OCI-M1 (cell line): ENCODE results near the gene KLHL28.

Experiments used
- DNase-seq: peaks from one replicate; lab custom pipeline; 2025; lab: John Stamatoyannopoulos, UW

Gene KLHL28

DNA sequence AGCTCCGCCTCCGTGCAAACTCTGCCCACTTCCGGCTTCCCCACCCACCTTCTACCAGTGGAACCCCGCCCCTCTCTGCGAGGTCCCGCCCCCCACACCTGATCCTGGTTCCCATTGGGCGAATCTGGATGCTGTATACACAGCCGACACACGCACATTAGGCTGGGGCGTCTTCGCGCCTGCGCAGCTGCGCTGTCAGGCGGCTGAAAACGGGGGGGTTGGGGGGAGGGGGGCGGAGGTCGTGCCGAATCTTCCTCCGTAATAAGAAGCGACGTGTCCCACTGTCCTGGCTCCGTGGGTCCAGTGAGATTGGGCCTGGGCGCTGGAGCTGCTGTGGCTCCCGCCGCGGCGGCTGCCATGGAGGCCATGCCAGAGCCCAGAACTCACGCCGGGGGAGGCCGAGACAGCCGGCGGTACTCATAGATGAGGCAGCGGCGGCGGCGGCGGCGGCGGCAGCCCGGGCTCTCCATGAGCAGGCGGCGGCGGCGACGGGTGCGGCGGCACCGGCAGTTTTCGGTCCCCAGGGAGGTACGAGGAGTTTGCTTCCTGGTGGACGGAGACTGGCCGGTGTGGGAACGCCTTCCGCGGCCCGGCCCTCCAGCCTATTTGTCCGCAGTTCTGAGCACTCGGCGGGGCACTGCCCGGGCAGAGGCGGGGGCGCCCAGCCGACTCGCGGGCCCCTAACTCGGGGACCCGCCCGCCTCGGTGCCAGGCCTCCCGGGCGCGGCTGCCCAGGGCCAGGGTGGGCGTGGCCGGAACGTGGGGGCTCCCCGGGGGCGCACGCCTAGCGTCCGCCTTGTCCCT lies 64.5 kb downstream of the KLHL28 start:
- DNase-seq, result peak; percentile 94

DNA sequence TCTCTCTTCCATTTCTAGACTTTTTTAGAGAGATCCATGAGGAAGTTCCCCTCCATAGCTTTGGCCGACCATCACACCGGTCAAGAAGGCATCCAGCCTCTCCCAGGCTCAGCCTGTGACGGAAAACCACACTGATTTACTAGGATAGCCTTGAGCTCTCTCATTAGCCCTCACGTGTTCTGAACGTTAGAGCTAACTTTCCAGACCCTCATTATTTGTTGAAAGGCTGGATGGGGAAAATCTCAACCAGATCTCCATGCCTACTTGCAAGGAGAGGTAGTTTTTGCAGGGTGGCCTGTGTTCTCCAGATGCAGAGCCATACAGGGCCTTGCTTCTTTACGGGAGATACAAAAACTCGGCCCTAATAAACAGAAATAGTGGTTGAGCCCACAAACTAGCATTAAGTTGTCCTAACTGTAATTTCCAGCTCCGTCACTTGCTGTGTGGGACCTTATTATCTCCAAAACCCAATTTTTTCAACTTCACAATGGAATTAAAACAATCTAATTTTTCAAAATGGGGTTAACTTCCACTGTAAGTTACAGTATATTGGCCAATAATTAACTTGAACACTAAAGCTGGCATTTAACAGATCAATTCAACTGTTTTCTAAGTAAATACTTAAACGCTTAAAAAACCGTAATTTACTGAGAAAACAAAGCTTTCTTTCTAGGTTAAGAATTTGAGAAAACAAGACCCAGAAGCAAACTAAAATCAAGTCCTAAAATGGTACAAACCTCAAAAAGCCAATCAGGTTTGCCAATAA lies 65.3 kb downstream of the KLHL28 start:
- DNase-seq, result no peak

DNA sequence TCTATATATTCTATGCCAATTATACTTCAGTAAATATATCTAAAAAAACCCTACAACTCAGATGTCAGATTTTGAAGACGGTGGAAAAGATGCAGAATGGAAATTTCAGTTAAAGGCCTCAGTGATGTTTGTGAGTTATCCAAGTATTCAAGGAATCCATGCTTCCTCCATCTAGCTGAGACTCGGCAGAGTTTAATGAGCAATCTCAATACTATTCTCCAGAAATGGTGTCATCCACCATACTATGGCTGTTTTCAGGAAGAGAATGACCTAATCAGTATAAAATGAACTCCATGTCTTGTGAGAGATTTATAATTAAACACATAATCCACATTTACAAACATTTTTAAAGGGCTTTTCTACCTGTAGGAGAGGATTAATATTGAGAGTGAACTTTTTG lies 66.0 kb downstream of the KLHL28 start:
- DNase-seq, result no peak

DNA sequence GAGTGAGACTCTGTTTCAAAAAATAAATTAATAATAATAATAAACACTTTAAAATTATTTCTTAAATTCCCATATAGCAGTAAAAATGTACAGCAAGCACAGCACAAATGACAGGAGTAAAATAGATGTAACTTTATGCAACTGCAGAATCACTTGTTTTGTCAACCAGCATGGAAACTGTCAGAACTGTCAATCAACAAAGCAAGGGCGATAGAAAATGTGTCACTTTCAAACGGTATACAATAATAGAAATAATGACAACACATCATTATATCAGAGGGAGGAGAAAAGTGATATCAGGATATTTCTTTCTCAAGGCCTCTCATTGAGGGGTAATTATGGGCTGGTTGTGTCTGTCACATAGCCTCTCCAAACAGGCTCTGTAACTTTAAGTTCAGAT lies 68.2 kb downstream of the KLHL28 start:
- DNase-seq, result no peak

DNA sequence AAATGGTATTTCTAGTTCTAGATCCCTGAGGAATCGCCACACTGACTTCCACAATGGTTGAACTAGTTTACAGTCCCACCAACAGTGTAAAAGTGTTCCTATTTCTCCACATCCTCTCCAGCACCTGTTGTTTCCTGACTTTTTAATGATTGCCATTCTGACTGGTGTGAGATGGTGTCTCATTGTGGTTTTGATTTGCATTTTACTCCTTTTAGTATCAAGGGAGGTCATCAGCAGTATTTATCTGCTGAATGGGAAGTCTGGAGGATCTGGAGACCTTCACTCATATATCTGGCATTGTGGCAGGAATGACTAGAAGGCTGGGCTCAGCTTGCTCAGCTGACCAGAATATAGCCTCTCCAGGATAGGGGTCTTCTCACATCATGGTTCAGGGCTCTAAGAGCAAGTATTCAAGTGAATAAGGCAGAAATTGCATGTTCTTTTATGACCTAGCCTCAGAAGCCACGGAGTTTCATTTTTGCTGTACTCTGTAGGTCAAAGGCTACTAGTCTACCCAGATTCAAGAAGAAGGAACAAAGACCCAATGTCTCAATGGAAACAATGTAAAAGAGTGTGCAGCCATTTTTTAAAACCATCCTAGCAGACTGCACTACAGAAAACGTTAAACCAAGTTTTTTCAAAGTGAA lies 69.9 kb downstream of the KLHL28 start:
- peak; percentile 18 for DNase-seq

DNA sequence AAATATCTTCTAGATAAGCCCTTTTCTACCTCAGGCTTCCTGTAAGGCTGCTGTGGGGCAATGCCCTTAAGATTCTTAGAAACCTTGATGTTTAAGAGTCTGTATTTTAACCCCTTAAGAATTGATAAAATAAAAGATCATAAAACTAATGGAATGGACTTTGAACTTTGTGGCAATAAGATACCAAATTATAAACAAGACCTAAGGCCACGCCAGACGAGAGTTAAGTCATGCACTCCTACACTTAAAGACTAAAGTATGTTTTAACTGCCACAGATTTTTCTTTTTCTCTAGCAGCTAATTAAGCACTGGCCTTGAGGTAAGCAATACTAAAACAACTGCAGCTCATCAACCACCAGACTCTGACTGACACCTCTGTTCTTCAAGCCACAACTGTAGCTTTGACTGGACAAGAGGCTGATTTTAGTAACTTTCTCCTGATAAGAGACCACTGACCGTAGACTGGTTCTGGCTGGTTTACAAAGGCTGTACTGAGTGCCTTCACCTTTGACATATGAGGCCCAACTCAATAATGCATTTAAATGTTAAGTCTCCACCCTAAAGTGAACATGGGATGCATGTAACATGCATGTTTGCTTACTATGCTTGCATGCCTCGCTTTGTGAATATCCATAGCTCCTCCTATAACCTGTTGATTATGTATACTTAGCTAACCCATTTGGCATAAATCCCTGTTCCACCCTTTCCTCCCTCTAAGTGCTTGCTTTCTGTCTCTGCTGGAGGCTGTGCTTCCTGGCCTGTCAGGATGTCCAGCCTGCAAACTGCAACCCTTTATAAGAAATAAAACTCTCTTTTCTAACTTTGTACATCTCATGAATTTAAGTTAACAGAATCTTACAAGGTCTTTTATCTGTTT lies 71.9 kb downstream of the KLHL28 start:
- peak; percentile 74 for DNase-seq

DNA sequence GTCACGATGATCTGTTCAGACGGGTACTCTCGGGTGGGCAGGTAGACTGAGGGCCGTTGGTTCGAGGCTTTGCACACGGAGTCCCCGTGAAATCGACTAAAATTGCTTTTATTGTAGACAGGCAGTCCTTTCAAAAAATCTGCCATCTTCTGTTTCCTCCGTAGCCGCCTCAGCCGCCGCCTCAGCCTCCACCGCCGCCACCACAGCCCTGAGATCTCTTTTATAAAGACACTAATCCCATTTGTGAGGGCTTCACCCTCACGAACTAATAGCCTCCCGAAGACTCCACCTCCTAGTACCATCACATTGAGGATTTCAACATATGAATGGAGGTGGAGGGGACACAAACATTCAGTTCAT lies 74.2 kb downstream of the KLHL28 start:
- no peak for DNase-seq

DNA sequence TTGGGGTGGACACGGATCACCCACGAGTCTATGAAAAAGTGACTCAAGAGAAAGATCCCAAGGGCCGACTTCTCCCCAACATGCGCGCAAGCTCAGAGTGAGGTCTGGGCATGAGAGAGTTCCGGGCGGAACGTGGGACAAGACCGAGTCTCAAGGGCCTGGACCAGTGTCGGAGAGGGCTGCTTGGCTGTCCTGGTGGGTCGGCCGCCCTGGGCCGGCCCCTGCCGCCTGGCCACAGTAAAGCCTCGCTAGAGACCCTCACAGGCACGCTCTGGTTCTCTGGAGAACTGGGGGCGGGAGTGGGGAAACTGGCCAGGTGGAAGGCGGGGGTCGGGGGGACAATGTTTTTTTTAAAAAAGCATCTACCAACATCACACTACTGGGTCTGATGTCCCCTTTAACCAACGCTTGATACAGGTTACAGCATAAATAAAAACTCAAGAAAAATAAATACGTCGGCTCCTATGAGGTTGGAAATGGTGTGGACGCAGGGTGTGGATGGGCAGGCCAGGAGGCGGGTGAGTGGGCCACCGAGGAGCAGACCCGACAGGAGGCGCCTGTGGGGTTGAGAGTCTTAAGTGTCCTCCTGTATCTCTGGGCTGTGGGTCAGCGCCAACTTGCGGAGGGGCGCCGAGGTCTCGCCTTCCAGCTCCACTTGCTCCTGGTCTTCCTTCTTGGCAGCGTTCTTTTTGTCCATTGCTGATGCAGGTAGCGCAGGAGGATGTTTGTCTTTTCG lies 74.7 kb downstream of the KLHL28 start:
- DNase-seq, result no peak

DNA sequence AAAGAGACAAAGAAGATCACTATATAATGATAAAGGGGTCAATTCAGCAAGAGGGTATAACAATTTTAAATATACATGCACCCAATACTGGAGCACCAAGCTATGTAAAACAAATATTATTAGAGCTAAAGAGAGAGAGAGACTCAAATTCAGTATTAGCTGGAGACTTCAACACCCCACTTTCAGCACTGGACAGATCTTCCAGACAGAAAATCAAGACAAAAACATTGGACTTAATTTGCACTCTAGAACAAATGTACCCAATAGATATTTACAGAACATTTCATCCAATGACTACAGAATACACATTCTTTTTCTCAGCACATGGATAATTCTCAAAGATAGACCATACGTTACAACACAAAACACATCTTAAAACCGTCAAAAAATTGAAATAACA lies 81.0 kb downstream of the KLHL28 start:
- DNase-seq, result no peak
